ENCODE data around the gene MBP.

Gene MBP

GRCh38 chr18:77114415-77115191 is 18.0 kb downstream of the MBP start:
- peak; percentile 89 for DNase-seq (ENCODE audit: low spot score)

- no peak for DNase-seq (ENCODE audit: low spot score)
These were observed 18.5 kb downstream of the MBP start for GRCh38 chr18:77114152-77114414.

- DNase-seq (ENCODE audit: low spot score), result no peak
These were observed 19.0 kb downstream of the MBP start for GRCh38 chr18:77113361-77114151.

- DNase-seq (ENCODE audit: low spot score), result no peak
These were observed 19.9 kb downstream of the MBP start for GRCh38 chr18:77112747-77113092.

- no peak for DNase-seq (ENCODE audit: low spot score)
These were observed 20.4 kb downstream of the MBP start for GRCh38 chr18:77111951-77112746.

GRCh38 chr18:77111449-77111848 is 21.1 kb downstream of the MBP start:
- DNase-seq (ENCODE audit: low spot score), result no peak

GRCh38 chr18:77110936-77111335 is 21.6 kb downstream of the MBP start:
- DNase-seq (ENCODE audit: low spot score), result no peak

GRCh38 chr18:77110400-77110799 is 22.2 kb downstream of the MBP start:
- DNase-seq (ENCODE audit: low spot score), result no peak

GRCh38 chr18:77109648-77110019 is 22.9 kb downstream of the MBP start:
- DNase-seq (ENCODE audit: low spot score), result no peak

- no peak for DNase-seq (ENCODE audit: low spot score)
These were observed 23.5 kb downstream of the MBP start for GRCh38 chr18:77108821-77109647.

- no peak for DNase-seq (ENCODE audit: low spot score)
These were observed 24.4 kb downstream of the MBP start for GRCh38 chr18:77108001-77108692.

GRCh38 chr18:77107292-77107691 is 25.3 kb downstream of the MBP start:
- DNase-seq (ENCODE audit: low spot score), result no peak

- no peak for DNase-seq (ENCODE audit: low spot score)
These were observed 26.3 kb downstream of the MBP start for GRCh38 chr18:77106331-77106730.

GRCh38 chr18:77105680-77106079 is 26.9 kb downstream of the MBP start:
- no peak for DNase-seq (ENCODE audit: low spot score)

GRCh38 chr18:77105028-77105427 is 27.6 kb downstream of the MBP start:
- DNase-seq (ENCODE audit: low spot score), result no peak

- DNase-seq (ENCODE audit: low spot score), result no peak
These were observed 28.5 kb downstream of the MBP start for GRCh38 chr18:77103991-77104531.

- no peak for DNase-seq (ENCODE audit: low spot score)
These were observed 29.3 kb downstream of the MBP start for GRCh38 chr18:77103187-77103850.

GRCh38 chr18:77102259-77103040 is 30.1 kb downstream of the MBP start:
- no peak for DNase-seq (ENCODE audit: low spot score)

GRCh38 chr18:77101410-77102258 is 30.9 kb downstream of the MBP start:
- DNase-seq (ENCODE audit: low spot score), result no peak
